ENCODE results near the gene RYR3. TPM values are rescaled to one million over a fixed set of nuclear protein-coding genes. Genes with fewer than 3 reads are reported as not detected.

Gene RYR3
- total and polyA plus RNA-seq, 10 of the 15 experiments (the other 5 are each of a cell fraction or from before 2014, with no cell fraction given), result under 0.01 to 0.44 (median 0.16) TPM; not detected in 5

DNA sequence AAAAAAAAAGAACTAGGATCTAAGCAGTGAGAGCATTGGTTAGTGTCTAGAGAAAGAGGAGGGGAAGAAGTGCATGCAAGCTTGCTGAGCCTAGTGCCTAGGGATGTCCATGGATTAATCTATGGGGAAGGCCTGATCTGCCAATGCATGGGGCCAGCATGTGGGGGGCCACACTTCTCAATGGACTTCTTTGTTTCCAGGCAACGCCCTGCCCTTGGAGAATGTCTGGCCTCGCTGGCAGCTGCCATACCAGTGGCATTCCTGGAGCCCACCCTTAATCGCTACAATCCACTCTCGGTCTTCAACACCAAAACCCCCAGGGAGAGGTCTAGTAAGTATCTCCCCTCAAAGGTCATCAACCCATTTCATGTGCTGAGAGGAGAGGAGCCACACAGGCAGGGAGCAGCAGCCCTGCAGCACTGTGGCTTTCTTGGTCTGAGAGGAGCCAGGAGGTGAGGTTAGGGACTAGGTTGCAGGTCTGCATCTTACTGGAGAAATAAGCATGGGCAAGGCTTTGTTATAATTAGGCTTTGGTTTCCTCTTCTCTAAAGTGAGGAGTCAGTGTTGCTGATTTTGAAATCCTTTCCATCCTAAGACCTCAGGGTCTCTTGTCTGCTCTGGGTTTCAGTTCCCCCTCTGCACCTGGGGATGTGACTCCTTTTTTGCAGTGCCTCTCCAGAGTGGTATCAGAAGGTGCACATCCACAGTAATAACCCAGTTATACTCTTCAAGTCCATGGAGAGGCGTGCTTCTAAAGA lies 469.4 kb downstream of the RYR3 start:
- no peaks in the 10 kb centered on the region for H3K79me2 ChIP-seq (ENCODE audit: control insufficient read depth, insufficient read depth, low read length)
- intact Hi-C loops (cut with micrococcal nuclease; ENCODE audit: unreplicated experiment), result no loop called here
- H3K4me2 ChIP-seq (ENCODE audit: control insufficient read depth, insufficient read depth), result no peak overlapping the region
- H3K36me3 ChIP-seq (ENCODE audit: control insufficient read depth in 2 of 2, insufficient read depth in 2 of 2, low read length in 1 of 2), result no peaks in the 10 kb centered on the region
- no peaks in the 10 kb centered on the region for H4K20me1 ChIP-seq (ENCODE audit: control insufficient read depth, insufficient read depth)
- no peak overlapping the region for H3K27ac ChIP-seq (ENCODE audit: control insufficient read depth, insufficient read depth)
- ChIA-PET SMC1A (ENCODE audit: uncharacterized antibody, unreplicated experiment) (no interaction called here), RAD21 (ENCODE audit: unreplicated experiment) (no interaction called here), CTCF (no interaction called here), POLR2A (no interaction called here)
- TF ChIP-seq SUZ12 (IDR thresholded peaks at IDR 0.05; ENCODE audit: unreplicated experiment) (no peak), SPI1 (IDR thresholded peaks at IDR 0.05; ENCODE audit: borderline replicate concordance, insufficient read depth, low read depth, low read length) (peak; percentile 71)
- no peak overlapping the region for H2AFZ ChIP-seq (ENCODE audit: control insufficient read depth, low read depth, low read length)
- no peak overlapping the region for H3K4me3 ChIP-seq
- DNase-seq (ENCODE audit: low read depth, low spot score) (peak; percentile 2), FAIRE-seq (no peak), ATAC-seq (no peak)
- no peaks in the 10 kb centered on the region for H3K27me3 ChIP-seq (replicated peaks in 1 of 2; ENCODE audit: control insufficient read depth in 2 of 2, insufficient read depth in 2 of 2, low read length in 1 of 2)
- in situ Hi-C loops (cut with MboI), result no loop called here
- BruUV-seq (replicated peaks), result no TSS peak
- H3K9me3 ChIP-seq (replicated peaks; ENCODE audit: control insufficient read depth, insufficient read depth, low read length), result no peaks in the 10 kb centered on the region
- 39% methylated on average over 5 of the region's 5 CpGs for WGBS (ENCODE audit: insufficient coverage, insufficient replicate concordance, low lambda C conversion rate, missing lambda C conversion rate)
- H3K4me1 ChIP-seq (ENCODE audit: control insufficient read depth, insufficient read depth, low read length), result 0 out of 2 replicates have a peak, but pooled peaks cover 4% of the 10 kb centered on the region
- no peak overlapping the region for H3K9ac ChIP-seq (ENCODE audit: control insufficient read depth, insufficient read depth, low read length)

GRCh38 chr15:33782966-33783365 lies 472.2 kb downstream of the RYR3 start:
- no peaks in the 10 kb centered on the region for H3K79me2 ChIP-seq (ENCODE audit: control insufficient read depth, insufficient read depth, low read length)
- no TSS peak for BruUV-seq (replicated peaks)
- H3K9me3 ChIP-seq (replicated peaks; ENCODE audit: control insufficient read depth, insufficient read depth, low read length), result no peaks in the 10 kb centered on the region
- FAIRE-seq (no peak), ATAC-seq (no peak), DNase-seq (ENCODE audit: low read depth, low spot score) (no peak)
- no peaks in the 10 kb centered on the region; a peak in 1 of 4 replicates for H3K27me3 ChIP-seq (replicated peaks in 1 of 2; ENCODE audit: control insufficient read depth in 2 of 2, insufficient read depth in 2 of 2, low read length in 1 of 2)
- RAD21 ChIA-PET (ENCODE audit: unreplicated experiment), result no interaction called here
- TF ChIP-seq, protein P1, sequence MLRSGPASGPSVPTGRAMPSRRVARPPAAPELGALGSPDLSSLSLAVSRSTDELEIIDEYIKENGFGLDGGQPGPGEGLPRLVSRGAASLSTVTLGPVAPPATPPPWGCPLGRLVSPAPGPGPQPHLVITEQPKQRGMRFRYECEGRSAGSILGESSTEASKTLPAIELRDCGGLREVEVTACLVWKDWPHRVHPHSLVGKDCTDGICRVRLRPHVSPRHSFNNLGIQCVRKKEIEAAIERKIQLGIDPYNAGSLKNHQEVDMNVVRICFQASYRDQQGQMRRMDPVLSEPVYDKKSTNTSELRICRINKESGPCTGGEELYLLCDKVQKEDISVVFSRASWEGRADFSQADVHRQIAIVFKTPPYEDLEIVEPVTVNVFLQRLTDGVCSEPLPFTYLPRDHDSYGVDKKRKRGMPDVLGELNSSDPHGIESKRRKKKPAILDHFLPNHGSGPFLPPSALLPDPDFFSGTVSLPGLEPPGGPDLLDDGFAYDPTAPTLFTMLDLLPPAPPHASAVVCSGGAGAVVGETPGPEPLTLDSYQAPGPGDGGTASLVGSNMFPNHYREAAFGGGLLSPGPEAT (IDR thresholded peaks at IDR 0.05; ENCODE audit: low read depth), result no peak
- TF ChIP-seq EGR1 (IDR thresholded peaks at IDR 0.05; ENCODE audit: borderline replicate concordance in 1 of 2, low read depth in 2 of 2, low read length in 2 of 2) (no peak), RCOR1 (conservative IDR thresholded peaks at IDR 0.05; ENCODE audit: low read depth, low read length) (no peak), ZNF274 (IDR thresholded peaks at IDR 0.05; ENCODE audit: insufficient read depth, insufficient read length) (no peak), NR2F1 (conservative IDR thresholded peaks at IDR 0.05) (no peak), FOXK2 (IDR thresholded peaks at IDR 0.05) (no peak), NR2C2 (IDR thresholded peaks at IDR 0.05; ENCODE audit: borderline replicate concordance, control insufficient read depth, insufficient read length, low read depth) (no peak), SREBF1 (IDR thresholded peaks at IDR 0.05; ENCODE audit: low read length) (no peak), BRCA1 (IDR thresholded peaks at IDR 0.05; ENCODE audit: low read depth, low read length) (no peak), NBN (IDR thresholded peaks at IDR 0.05) (no peak), ETV6 (conservative IDR thresholded peaks at IDR 0.05 in 1 of 2, IDR thresholded peaks at IDR 0.05 in 1 of 2; ENCODE audit: borderline replicate concordance in 1 of 2, low read depth in 1 of 2) (no peak)
- intact Hi-C loops (cut with micrococcal nuclease; ENCODE audit: unreplicated experiment), result no loop called here
- H3K27ac ChIP-seq (ENCODE audit: control insufficient read depth, insufficient read depth), result no peak overlapping the region
- H3K36me3 ChIP-seq (ENCODE audit: control insufficient read depth in 2 of 2, insufficient read depth in 2 of 2, low read length in 1 of 2), result no peaks in the 10 kb centered on the region
- H3K4me1 ChIP-seq (ENCODE audit: control insufficient read depth, insufficient read depth, low read length), result 0 out of 2 replicates have a peak, but pooled peaks cover 4% of the 10 kb centered on the region
- H2AFZ ChIP-seq (ENCODE audit: control insufficient read depth, low read depth, low read length), result no peak overlapping the region
- POLR2A ChIA-PET, result no interaction called here
- SMC1A ChIA-PET (ENCODE audit: uncharacterized antibody, unreplicated experiment), result no interaction called here
- WGBS (ENCODE audit: insufficient coverage, insufficient replicate concordance, low lambda C conversion rate, missing lambda C conversion rate), result 83% methylated on average over 5 of the region's 5 CpGs
- H3K4me3 ChIP-seq, result no peak overlapping the region
- no peak overlapping the region for H3K4me2 ChIP-seq (ENCODE audit: control insufficient read depth, insufficient read depth)
- CTCF ChIA-PET, result no interaction called here
- in situ Hi-C loops (cut with MboI), result no loop called here
- H4K20me1 ChIP-seq (ENCODE audit: control insufficient read depth, insufficient read depth), result no peaks in the 10 kb centered on the region
- H3K9ac ChIP-seq (ENCODE audit: control insufficient read depth, insufficient read depth, low read length), result no peak overlapping the region
